OCI-LY7 (cell line): ENCODE results near the gene SNX9. TPM values are rescaled to one million over a fixed set of nuclear protein-coding genes. Genes with fewer than 3 reads are reported as not detected.

Source experiments
- BruUV-seq: library from RNA; stranded (reverse); fragments of 400-500 nt; replicated peaks from 2 replicates; lab custom pipeline; 2021; lab: Mats Ljungman, UMichigan
- CTCF ChIA-PET: fragments of 300-600 bp; sonication (Branson Sonifier 250); formaldehyde crosslinking; loops from one replicate; lab custom pipeline; 2022; ENCODE audit warnings: antibody characterized with exemption; ENCODE audit not compliant: unreplicated experiment; lab: Charles Lee
- POLR2A ChIA-PET: fragments of 300-600 bp; sonication (Branson Sonifier 250); formaldehyde crosslinking; loops from one replicate; lab custom pipeline; 2022; ENCODE audit warnings: antibody characterized with exemption; lab: Charles Lee
- DNase-seq: peaks from one replicate; pipeline ENCODE4 v3.0.0-alpha.2; 2015; ENCODE audit warnings: low spot score
- H2AFZ ChIP-seq: fragments of 200-600 bp; sonication (generic), shearing (Covaris generic); 2 replicates; pipeline ENCODE4 v1.6.1; 2014; ENCODE audit warnings: mild to moderate bottlenecking, antibody characterized with exemption, low read length, moderate library complexity
- H3K27ac ChIP-seq: fragments of 200-600 bp; sonication (generic); 2 replicates; pipeline ENCODE4 v1.5.1; 2014; ENCODE audit warnings: mixed run types, low read depth, mild to moderate bottlenecking, moderate library complexity, low read length, inconsistent platforms; ENCODE audit not compliant: poor library complexity, severe bottlenecking
- H3K36me3 ChIP-seq: fragments of 200-600 bp; sonication (generic); 2 replicates; pipeline ENCODE4 v1.6.1; 2014; ENCODE audit warnings: mild to moderate bottlenecking, antibody characterized with exemption, low read length, moderate library complexity, mixed read lengths; ENCODE audit not compliant: insufficient read depth
- H3K4me1 ChIP-seq: fragments of 200-600 bp; sonication (generic); 2 replicates; pipeline ENCODE4 v1.5.1; 2014; ENCODE audit warnings: mild to moderate bottlenecking, low read length; ENCODE audit not compliant: insufficient read depth, poor library complexity, severe bottlenecking
- H3K4me2 ChIP-seq: fragments of 200-600 bp; sonication (generic); 2 replicates; pipeline ENCODE4 v1.6.1; 2014; ENCODE audit warnings: mild to moderate bottlenecking, low read length
- H3K4me3 ChIP-seq: fragments of 200-600 bp; sonication (generic); 2 replicates; pipeline ENCODE4 v1.5.1; 2014; ENCODE audit warnings: mild to moderate bottlenecking, low read depth, low read length; ENCODE audit not compliant: poor library complexity, severe bottlenecking
- H3K79me2 ChIP-seq: fragments of 200-600 bp; sonication (generic); 2 replicates; pipeline ENCODE4 v1.6.1; 2016; ENCODE audit warnings: low read depth, mild to moderate bottlenecking, low read length, moderate library complexity, mixed read lengths; ENCODE audit not compliant: insufficient read depth
- H3K9me2 ChIP-seq: fragments of 200-600 bp; sonication (generic); 2 replicates; pipeline ENCODE4 v1.6.1; 2016; ENCODE audit warnings: mild to moderate bottlenecking, low read length, mixed read lengths; ENCODE audit not compliant: insufficient read depth
- H3K9me3 ChIP-seq: fragments of 200-600 bp; sonication (generic); 2 replicates; pipeline ENCODE4 v1.6.1; 2014; ENCODE audit warnings: mild to moderate bottlenecking, mixed run types, low read length, mixed read lengths
- H4K20me1 ChIP-seq: fragments of 200-600 bp; sonication (generic); 2 replicates; pipeline ENCODE4 v1.6.1; 2014; ENCODE audit warnings: mild to moderate bottlenecking, antibody characterized with exemption, low read length, moderate library complexity, mixed read lengths; ENCODE audit not compliant: insufficient read depth
- EZH2phosphoT487 ChIP-seq: fragments of 200-600 bp; sonication (generic); IDR thresholded peaks from 2 replicates; pipeline ENCODE4 v1.6.1; 2018; ENCODE audit warnings: low read depth, borderline replicate concordance, mild to moderate bottlenecking, mixed run types, antibody characterized with exemption, low read length, moderate library complexity, mixed read lengths
- intact Hi-C: fragments of 100-400 bp; cut with micrococcal nuclease; formaldehyde crosslinking; loops from one replicate; pipeline ENCODE4 v1.10.0; 2022; ENCODE audit not compliant: unreplicated experiment
- total RNA-seq, 2 experiments: library from RNA; depleted of rRNA in 1 of 2; stranded (reverse); fragments of >200 nt in 1 of 2; shearing (Covaris generic) in 1 of 2; gene quantifications; 2 replicates each; pipeline ENCODE4 v1.2.3, GENCODE V29; 2014 to 2022
- TF ChIP-seq, protein P1 (sequence below): fragments of 200-600 bp; sonication (generic); conservative IDR thresholded peaks from 2 replicates; pipeline ENCODE4 v1.5.1; 2014; ENCODE audit warnings: mild to moderate bottlenecking, antibody characterized with exemption, low read length, moderate library complexity, mixed read lengths

Gene SNX9
- total RNA-seq, 2 experiments from 2014 or later: not detected

DNA sequence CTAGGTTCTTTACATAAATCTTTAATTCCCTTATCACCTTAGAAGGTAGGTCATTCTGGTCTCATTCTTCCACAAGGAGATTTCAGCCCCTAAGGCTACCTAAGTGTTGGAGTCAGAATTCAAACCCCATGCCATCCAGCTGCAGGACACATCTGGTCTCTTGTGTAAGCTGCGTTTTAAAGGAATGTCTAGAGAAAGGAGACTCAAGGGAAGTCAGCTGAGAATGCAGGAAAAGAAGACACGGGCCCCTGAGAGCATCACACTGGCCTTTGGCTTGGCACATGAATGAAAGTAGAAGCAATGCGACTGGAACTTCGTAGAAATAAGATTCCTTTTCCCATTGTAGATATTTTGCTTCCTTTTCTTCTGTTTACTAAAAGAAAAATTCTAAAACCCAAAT lies 82.0 kb downstream of the SNX9 start:
- Histone ChIP-seq H3K4me3 (no peak overlapping the region), H3K9me2 (no peaks in the 10 kb centered on the region), H4K20me1 (no peaks in the 10 kb centered on the region), H2AFZ (no peak overlapping the region), H3K79me2 (no peaks in the 10 kb centered on the region), H3K9me3 (no peaks in the 10 kb centered on the region), H3K4me2 (no peak overlapping the region), H3K36me3 (no peaks in the 10 kb centered on the region), H3K4me1 (peaks cover 8% of the 10 kb centered on the region), H3K27ac (no peak overlapping the region)
- no peak for TF ChIP-seq EZH2phosphoT487
- TF ChIP-seq, protein P1, sequence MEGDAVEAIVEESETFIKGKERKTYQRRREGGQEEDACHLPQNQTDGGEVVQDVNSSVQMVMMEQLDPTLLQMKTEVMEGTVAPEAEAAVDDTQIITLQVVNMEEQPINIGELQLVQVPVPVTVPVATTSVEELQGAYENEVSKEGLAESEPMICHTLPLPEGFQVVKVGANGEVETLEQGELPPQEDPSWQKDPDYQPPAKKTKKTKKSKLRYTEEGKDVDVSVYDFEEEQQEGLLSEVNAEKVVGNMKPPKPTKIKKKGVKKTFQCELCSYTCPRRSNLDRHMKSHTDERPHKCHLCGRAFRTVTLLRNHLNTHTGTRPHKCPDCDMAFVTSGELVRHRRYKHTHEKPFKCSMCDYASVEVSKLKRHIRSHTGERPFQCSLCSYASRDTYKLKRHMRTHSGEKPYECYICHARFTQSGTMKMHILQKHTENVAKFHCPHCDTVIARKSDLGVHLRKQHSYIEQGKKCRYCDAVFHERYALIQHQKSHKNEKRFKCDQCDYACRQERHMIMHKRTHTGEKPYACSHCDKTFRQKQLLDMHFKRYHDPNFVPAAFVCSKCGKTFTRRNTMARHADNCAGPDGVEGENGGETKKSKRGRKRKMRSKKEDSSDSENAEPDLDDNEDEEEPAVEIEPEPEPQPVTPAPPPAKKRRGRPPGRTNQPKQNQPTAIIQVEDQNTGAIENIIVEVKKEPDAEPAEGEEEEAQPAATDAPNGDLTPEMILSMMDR: no peak
- ChIA-PET POLR2A (no interaction called here), CTCF (no interaction called here)
- intact Hi-C loops: no loop called here
- DNase-seq: no peak
- BruUV-seq: no TSS peak

DNA sequence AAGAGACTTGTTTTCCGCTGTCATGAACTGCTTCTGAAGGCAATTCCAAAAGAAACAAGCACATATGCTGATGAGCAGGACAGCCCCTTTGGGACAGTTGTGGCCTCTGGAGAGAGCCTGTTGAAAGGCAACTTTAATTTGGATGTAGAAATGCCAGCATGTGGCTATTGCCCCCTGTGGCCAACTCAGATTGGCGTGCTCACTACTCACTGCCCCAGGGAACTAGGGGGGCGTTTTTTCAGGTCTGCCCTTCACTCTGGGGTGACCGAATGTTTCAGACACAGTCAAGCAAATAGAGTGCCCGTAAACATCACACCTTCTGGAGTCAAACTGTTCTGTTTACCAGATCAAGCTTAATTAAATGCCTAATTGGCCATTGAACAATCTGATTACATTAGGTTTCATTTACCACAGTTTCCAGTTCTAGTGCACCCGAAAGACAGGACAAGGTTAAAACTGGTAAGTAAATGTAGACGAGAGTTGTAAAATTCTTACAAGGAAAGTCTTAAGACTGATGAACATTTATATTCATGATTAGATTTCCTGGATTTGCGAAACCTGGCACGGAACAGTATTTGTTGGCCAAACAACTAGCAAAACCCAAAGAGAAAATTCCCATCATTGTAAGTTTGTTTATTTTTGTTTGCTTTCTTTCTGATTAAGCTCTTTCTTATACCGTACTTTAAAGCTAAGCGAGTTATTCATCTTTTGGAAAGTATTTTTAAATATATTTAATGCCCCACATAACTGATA lies 82.7 kb downstream of the SNX9 start:
- no peak overlapping the region for H3K4me2 ChIP-seq
- no peaks in the 10 kb centered on the region for H4K20me1 ChIP-seq
- no peak overlapping the region for H2AFZ ChIP-seq
- H3K4me3 ChIP-seq: no peak overlapping the region
- H3K9me3 ChIP-seq: no peaks in the 10 kb centered on the region
- POLR2A ChIA-PET: interaction anchor here (0.7 kb wide), 1 partner anchor 144 kb away, joined by 3 read pairs; no protein-coding TSS in a partner anchor
- no TSS peak for BruUV-seq
- H3K4me1 ChIP-seq: peaks cover 8% of the 10 kb centered on the region
- no peaks in the 10 kb centered on the region for H3K36me3 ChIP-seq
- no peak for DNase-seq
- no peaks in the 10 kb centered on the region for H3K9me2 ChIP-seq
- intact Hi-C loops: no loop called here
- CTCF ChIA-PET: no interaction called here
- TF ChIP-seq, protein P1: 0 out of 2 replicates have a peak, but pooled peaks have one; percentile 20
- TF ChIP-seq EZH2phosphoT487: no peak
- H3K79me2 ChIP-seq: no peaks in the 10 kb centered on the region
- no peak overlapping the region for H3K27ac ChIP-seq

DNA sequence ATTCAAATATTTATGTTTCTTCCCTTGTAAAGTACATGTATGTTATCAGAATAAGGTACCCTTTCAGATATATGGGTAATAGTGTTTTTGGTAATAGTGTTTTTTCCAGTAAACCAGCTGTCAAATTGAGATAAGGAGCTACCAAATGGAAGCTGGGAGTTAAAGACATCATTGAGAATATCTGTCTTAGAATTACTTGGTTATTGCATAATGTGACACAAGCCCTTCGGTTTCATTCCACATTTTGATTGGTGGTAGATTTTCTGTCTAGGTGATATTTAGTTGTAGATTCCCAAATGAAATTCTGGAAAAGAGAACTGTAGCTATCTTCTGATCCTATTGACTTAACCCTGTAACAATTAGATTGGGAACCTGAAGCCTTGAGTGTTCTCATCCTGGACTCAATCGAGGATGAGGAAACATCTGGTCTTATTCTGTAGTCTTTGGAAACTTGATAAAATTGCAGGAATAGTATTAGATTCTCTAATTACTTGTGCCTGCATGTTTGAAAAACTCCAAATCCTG lies 83.6 kb downstream of the SNX9 start:
- POLR2A ChIA-PET: interaction anchor here (0.6 to 0.7 kb wide), 2 partner anchors 12 to 145 kb away, joined by 3 read pairs; no protein-coding TSS in a partner anchor
- intact Hi-C loops: no loop called here
- Histone ChIP-seq H3K9me2 (no peaks in the 10 kb centered on the region), H3K4me2 (no peak overlapping the region), H3K4me1 (peaks cover 8% of the 10 kb centered on the region), H3K4me3 (no peak overlapping the region), H3K36me3 (no peaks in the 10 kb centered on the region), H4K20me1 (no peaks in the 10 kb centered on the region), H3K9me3 (no peaks in the 10 kb centered on the region), H3K79me2 (no peaks in the 10 kb centered on the region), H3K27ac (no peak overlapping the region), H2AFZ (no peak overlapping the region)
- no TSS peak for BruUV-seq
- DNase-seq: no peak
- CTCF ChIA-PET: no interaction called here
- TF ChIP-seq EZH2phosphoT487: no peak
- TF ChIP-seq, protein P1: no peak
